ENCODE results near the gene BCLAF1. TPM values are rescaled to one million over a fixed set of nuclear protein-coding genes. Genes with fewer than 3 reads are reported as not detected.
A peak's percentile ranks its signal among the peaks of the same experiment; 100 is the strongest.

The BCLAF1 gene
- total and polyA plus RNA-seq, 9 of the 15 experiments (the other 6 are each of a cell fraction or from before 2014, with no cell fraction given), result 65.4 to 286 (median 165) TPM

DNA sequence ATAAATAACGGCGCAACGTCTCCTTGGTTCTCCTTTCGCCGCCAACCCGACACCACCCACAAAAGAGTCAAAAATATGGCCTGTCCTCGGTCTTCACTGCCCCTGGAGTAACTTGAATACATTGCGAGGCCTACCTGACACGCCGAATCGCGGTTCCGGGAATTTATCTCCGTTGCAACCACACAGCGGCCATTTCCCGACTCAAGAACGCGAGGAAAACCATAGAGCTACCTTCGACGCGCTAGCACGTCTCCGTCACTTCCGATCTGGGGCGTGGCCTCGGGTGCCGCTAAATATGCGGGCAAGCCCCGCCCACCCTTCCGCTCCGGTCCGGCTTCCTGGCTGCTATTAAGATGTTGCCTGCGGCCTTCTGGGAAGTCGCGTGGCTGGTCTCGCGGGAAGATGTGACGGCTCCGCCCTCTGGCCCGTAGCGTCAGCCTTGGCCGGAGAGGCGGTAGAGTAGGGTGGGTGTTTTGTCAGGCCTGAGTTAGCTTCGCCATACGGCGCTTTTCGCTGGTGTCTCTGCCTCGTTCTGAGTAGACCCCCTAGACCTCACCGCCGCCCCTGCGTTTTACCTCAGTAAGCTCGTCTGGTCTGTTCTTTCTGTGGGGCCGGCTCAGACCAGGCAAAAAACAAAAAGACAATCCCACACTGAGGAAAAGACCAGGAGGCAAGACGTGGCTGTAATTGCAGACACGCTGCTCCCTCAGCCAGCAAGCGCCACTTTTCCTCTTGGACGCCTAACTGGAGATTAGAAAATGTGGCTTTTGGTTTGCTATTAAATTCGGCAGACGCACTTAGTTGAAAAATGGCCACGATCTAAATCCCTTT lies at the start of gene BCLAF1 (continued):
- TF ChIP-seq, protein P1, sequence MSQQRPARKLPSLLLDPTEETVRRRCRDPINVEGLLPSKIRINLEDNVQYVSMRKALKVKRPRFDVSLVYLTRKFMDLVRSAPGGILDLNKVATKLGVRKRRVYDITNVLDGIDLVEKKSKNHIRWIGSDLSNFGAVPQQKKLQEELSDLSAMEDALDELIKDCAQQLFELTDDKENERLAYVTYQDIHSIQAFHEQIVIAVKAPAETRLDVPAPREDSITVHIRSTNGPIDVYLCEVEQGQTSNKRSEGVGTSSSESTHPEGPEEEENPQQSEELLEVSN (IDR thresholded peaks at IDR 0.05; ENCODE audit: borderline replicate concordance in 1 of 2, extremely low read depth in 1 of 2, insufficient read depth in 1 of 2, insufficient read length in 1 of 2, low read depth in 1 of 2, low read length in 1 of 2, poor library complexity in 1 of 2, severe bottlenecking in 1 of 2), result peak in 1 of 2 experiments; percentile 64
- TF ChIP-seq NFYB (IDR thresholded peaks at IDR 0.05; ENCODE audit: extremely low read depth, insufficient read length), result no peak
- no peak for TF ChIP-seq ZC3H11A (IDR thresholded peaks at IDR 0.05; ENCODE audit: low read depth, low read length)
- TF ChIP-seq, protein P2, sequence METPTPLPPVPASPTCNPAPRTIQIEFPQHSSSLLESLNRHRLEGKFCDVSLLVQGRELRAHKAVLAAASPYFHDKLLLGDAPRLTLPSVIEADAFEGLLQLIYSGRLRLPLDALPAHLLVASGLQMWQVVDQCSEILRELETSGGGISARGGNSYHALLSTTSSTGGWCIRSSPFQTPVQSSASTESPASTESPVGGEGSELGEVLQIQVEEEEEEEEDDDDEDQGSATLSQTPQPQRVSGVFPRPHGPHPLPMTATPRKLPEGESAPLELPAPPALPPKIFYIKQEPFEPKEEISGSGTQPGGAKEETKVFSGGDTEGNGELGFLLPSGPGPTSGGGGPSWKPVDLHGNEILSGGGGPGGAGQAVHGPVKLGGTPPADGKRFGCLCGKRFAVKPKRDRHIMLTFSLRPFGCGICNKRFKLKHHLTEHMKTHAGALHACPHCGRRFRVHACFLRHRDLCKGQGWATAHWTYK (CRISPR knock-in tag; IDR thresholded peaks at IDR 0.05), result peak; percentile 91
- TF ChIP-seq GABPB2 (CRISPR knock-in tag; conservative IDR thresholded peaks at IDR 0.05), result peak; percentile 68; the same call in 1 of the 2 replicates
- TF ChIP-seq, protein P3, sequence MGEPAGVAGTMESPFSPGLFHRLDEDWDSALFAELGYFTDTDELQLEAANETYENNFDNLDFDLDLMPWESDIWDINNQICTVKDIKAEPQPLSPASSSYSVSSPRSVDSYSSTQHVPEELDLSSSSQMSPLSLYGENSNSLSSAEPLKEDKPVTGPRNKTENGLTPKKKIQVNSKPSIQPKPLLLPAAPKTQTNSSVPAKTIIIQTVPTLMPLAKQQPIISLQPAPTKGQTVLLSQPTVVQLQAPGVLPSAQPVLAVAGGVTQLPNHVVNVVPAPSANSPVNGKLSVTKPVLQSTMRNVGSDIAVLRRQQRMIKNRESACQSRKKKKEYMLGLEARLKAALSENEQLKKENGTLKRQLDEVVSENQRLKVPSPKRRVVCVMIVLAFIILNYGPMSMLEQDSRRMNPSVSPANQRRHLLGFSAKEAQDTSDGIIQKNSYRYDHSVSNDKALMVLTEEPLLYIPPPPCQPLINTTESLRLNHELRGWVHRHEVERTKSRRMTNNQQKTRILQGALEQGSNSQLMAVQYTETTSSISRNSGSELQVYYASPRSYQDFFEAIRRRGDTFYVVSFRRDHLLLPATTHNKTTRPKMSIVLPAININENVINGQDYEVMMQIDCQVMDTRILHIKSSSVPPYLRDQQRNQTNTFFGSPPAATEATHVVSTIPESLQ (CRISPR knock-in tag; IDR thresholded peaks at IDR 0.05), result peak; percentile 84
- no peak for TF ChIP-seq CHD4 (IDR thresholded peaks at IDR 0.05; ENCODE audit: insufficient read depth, insufficient replicate concordance, low read depth, low read length, poor library complexity, severe bottlenecking)
- no peak for TF ChIP-seq KDM1A (IDR thresholded peaks at IDR 0.05)
- peak; percentile 93 for TF ChIP-seq TAF9B (IDR thresholded peaks at IDR 0.05; ENCODE audit: partially characterized antibody)
- TF ChIP-seq JUNB (CRISPR knock-in tag; conservative IDR thresholded peaks at IDR 0.05), result no peak; the same call in 1 of the 2 replicates
- TF ChIP-seq DACH1 (IDR thresholded peaks at IDR 0.05; ENCODE audit: partially characterized antibody), result no peak
- peak; percentile 72; the same call in 1 of the 2 replicates for TF ChIP-seq HIVEP1 (CRISPR knock-in tag; IDR thresholded peaks at IDR 0.05)
- 0 out of 2 replicates have a peak, but pooled peaks have one; percentile 33 for TF ChIP-seq IFI16 (CRISPR knock-in tag; IDR thresholded peaks at IDR 0.05)
- peak; percentile 94 for TF ChIP-seq GABPA (tag; conservative IDR thresholded peaks at IDR 0.05; ENCODE audit: low read depth)
- TF ChIP-seq ZNF77 (CRISPR knock-in tag; IDR thresholded peaks at IDR 0.05), result no peak
- no peak; the same call in none of the 2 replicates for TF ChIP-seq EGR1 (conservative IDR thresholded peaks at IDR 0.05)
- TF ChIP-seq SMARCA4 (IDR thresholded peaks at IDR 0.05), result peak; percentile 63; the same call in 1 of the 2 replicates
- TF ChIP-seq CBX2 (IDR thresholded peaks at IDR 0.05; ENCODE audit: insufficient read depth, low read length, poor library complexity, severe bottlenecking), result no peak
- TF ChIP-seq, protein P4, sequence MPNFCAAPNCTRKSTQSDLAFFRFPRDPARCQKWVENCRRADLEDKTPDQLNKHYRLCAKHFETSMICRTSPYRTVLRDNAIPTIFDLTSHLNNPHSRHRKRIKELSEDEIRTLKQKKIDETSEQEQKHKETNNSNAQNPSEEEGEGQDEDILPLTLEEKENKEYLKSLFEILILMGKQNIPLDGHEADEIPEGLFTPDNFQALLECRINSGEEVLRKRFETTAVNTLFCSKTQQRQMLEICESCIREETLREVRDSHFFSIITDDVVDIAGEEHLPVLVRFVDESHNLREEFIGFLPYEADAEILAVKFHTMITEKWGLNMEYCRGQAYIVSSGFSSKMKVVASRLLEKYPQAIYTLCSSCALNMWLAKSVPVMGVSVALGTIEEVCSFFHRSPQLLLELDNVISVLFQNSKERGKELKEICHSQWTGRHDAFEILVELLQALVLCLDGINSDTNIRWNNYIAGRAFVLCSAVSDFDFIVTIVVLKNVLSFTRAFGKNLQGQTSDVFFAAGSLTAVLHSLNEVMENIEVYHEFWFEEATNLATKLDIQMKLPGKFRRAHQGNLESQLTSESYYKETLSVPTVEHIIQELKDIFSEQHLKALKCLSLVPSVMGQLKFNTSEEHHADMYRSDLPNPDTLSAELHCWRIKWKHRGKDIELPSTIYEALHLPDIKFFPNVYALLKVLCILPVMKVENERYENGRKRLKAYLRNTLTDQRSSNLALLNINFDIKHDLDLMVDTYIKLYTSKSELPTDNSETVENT (CRISPR knock-in tag; IDR thresholded peaks at IDR 0.05), result peak; percentile 97
